ENCODE results near the gene USF2. TPM values are rescaled to one million over a fixed set of nuclear protein-coding genes. Genes with fewer than 3 reads are reported as not detected.

USF2 gene
- total and polyA plus RNA-seq, 2 donors (not counting 1 experiment from before 2014, with no cell fraction given): 318 to 377 TPM

DNA sequence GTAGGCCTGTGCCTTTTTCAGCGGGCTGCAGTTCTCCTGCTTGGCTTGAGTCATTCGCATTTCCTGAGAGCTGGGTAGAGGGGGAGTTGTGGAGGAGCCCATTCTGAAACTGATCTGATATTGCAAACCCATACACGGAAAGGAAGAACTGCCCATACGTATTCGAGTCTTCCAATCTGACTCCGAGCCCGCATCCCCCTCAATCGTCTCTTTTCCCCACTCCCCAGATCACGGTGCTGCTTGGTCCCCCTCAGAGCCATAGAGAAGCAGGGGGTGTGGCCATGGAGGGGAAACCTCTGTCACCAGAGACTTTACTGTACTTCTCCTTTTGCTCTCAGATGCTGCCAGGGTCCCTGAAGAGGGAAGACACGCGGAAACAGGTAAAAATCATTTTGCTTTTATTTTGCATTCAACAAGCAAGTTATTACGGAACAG, 60.1 kb downstream of the USF2 start, which contains the start of gene CD22:
Gene CD22 (plus strand): TSS at position 337 of the 435 bp plus-strand sequence. CDS start 2,854 bp downstream, outside the sequence.
- Histone ChIP-seq H2AFZ (ENCODE audit: insufficient read depth, low read depth, low read length, poor library complexity, severe bottlenecking) (peak within 1 kb of the TSS; percentile 35), H3K27me3 (replicated peaks in 1 of 4; ENCODE audit: control extremely low read depth in 1 of 4, control insufficient read depth in 3 of 4, insufficient read depth in 4 of 4, low read length in 3 of 4) (no peaks in the 10 kb centered on the region), H3K9me3 (ENCODE audit: control extremely low read depth in 1 of 3, control insufficient read depth in 2 of 3, insufficient read depth in 1 of 3, low read length in 2 of 3) (no peaks in the 10 kb centered on the region), H3K4me2 (replicated peaks; ENCODE audit: low read depth, low read length, poor library complexity, severe bottlenecking) (peak within 1 kb of the TSS; percentile 87), H3K27ac (ENCODE audit: low read length in 2 of 2) (peak within 1 kb of the TSS; percentile 79 to 90), H3K4me1 (ENCODE audit: control insufficient read depth in 2 of 2, insufficient read depth in 2 of 2, low read length in 2 of 2) (peaks cover 66 to 79% of the 10 kb centered on the region in 2 donors), H3K36me3 (replicated peaks in 1 of 2; ENCODE audit: control extremely low read depth in 1 of 2, control insufficient read depth in 1 of 2, extremely low read depth in 1 of 2, insufficient read depth in 2 of 2, low read length in 1 of 2) (peaks cover 0 to 35% of the 10 kb centered on the region in 2 experiments), H3K4me3 (ENCODE audit: control extremely low read depth in 1 of 5, extremely low read depth in 1 of 5, insufficient read depth in 1 of 5, low read depth in 2 of 5, low read length in 4 of 5) (peak within 1 kb of the TSS; percentile 83 to 100 (median 89)), H3K9ac (ENCODE audit: low read length) (peak within 1 kb of the TSS; percentile 86), H3K79me2 (ENCODE audit: control insufficient read depth, insufficient read depth, low read length) (peaks cover 87% of the 10 kb centered on the region), H4K20me1 (ENCODE audit: control insufficient read depth, insufficient read depth, low read length, poor library complexity, severe bottlenecking) (peaks cover 40% of the 10 kb centered on the region)
- ChIA-PET CTCF (interaction anchor here (1.4 to 1.6 kb wide), 2 partner anchors 9 to 144 kb away, joined by 4 to 6 read pairs; no protein-coding TSS in a partner anchor), POLR2A (interaction anchor here (0.6 to 7.6 kb wide), 7 partner anchors 12 to 154 kb away, joined by 3 to 106 read pairs (median 5); partner anchors contain the start of gene FFAR1)
- intact Hi-C loops (cut with micrococcal nuclease): loop anchor here (1.0 to 10.0 kb wide), 2 partner anchors 9 to 184 kb away; partner anchors contain the start of gene FXYD7
- TF ChIP-seq, protein P1, sequence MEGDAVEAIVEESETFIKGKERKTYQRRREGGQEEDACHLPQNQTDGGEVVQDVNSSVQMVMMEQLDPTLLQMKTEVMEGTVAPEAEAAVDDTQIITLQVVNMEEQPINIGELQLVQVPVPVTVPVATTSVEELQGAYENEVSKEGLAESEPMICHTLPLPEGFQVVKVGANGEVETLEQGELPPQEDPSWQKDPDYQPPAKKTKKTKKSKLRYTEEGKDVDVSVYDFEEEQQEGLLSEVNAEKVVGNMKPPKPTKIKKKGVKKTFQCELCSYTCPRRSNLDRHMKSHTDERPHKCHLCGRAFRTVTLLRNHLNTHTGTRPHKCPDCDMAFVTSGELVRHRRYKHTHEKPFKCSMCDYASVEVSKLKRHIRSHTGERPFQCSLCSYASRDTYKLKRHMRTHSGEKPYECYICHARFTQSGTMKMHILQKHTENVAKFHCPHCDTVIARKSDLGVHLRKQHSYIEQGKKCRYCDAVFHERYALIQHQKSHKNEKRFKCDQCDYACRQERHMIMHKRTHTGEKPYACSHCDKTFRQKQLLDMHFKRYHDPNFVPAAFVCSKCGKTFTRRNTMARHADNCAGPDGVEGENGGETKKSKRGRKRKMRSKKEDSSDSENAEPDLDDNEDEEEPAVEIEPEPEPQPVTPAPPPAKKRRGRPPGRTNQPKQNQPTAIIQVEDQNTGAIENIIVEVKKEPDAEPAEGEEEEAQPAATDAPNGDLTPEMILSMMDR (IDR thresholded peaks at IDR 0.05): no peak
- no peak for TF ChIP-seq EZH2 (IDR thresholded peaks at IDR 0.05; ENCODE audit: borderline replicate concordance, insufficient read depth, low read depth, low read length, poor library complexity, severe bottlenecking)
- WGBS (ENCODE audit: insufficient coverage): 2% methylated on average over 8 of the region's 12 CpGs
- Mint-ChIP-seq H3K27me3 (no peaks in the 10 kb centered on the region), H3K4me1 (peaks cover 73% of the 10 kb centered on the region), H3K9me3 (ENCODE audit: insufficient read depth) (no peaks in the 10 kb centered on the region), H3K27ac (peak within 1 kb of the TSS; percentile 96), H3K4me3 (peak within 1 kb of the TSS; percentile 93)
- peak; percentile 63 for ATAC-seq (ENCODE audit: low read depth)
- DNase-seq: peak; percentile 90

DNA sequence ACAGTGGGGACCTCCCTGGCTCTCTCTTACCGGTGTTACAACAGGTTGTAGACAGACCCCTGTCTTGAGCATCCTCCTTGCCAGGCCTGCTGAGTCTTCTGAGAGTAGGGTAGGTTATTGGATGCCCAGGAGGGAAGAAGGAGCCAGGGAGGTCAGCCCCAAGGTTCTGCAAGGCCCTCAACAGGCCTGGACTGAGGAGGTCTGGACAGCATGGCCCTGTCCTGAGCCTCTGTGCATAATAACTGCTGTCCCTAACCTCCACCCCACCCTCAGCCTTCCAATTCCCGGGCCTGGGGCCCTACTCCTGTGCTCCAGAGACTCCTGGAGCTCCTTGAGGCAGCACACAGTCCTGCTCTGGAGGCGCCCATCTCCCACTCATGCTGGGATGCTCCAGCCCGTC, 60.6 kb downstream of the USF2 start:
- ATAC-seq (ENCODE audit: low read depth) (peak; percentile 8), DNase-seq (peak; percentile 36)
- peak overlapping the region; percentile 87 for H3K4me2 ChIP-seq (replicated peaks; ENCODE audit: low read depth, low read length, poor library complexity, severe bottlenecking)
- H3K9me3 ChIP-seq (ENCODE audit: control extremely low read depth in 1 of 3, control insufficient read depth in 2 of 3, insufficient read depth in 1 of 3, low read length in 2 of 3): no peaks in the 10 kb centered on the region
- Mint-ChIP-seq H3K4me1 (peaks cover 74% of the 10 kb centered on the region), H3K4me3 (peak overlapping the region; percentile 93), H3K27me3 (no peaks in the 10 kb centered on the region), H3K27ac (peak overlapping the region; percentile 96), H3K9me3 (ENCODE audit: insufficient read depth) (no peaks in the 10 kb centered on the region)
- H3K9ac ChIP-seq (ENCODE audit: low read length): peak overlapping the region; percentile 86
- 28% methylated on average over 4 of the region's 4 CpGs for WGBS (ENCODE audit: insufficient coverage)
- H3K27me3 ChIP-seq (replicated peaks in 1 of 4; ENCODE audit: control extremely low read depth in 1 of 4, control insufficient read depth in 3 of 4, insufficient read depth in 4 of 4, low read length in 3 of 4): no peaks in the 10 kb centered on the region
- CTCF ChIA-PET: interaction anchor here (1.4 to 6.4 kb wide), 5 partner anchors 9 to 144 kb away, joined by 4 to 35 read pairs (median 6); no protein-coding TSS in a partner anchor
- H3K79me2 ChIP-seq (ENCODE audit: control insufficient read depth, insufficient read depth, low read length): peaks cover 92% of the 10 kb centered on the region
- intact Hi-C loops (cut with micrococcal nuclease): loop anchor here (1.0 to 10.0 kb wide), 2 partner anchors 9 to 185 kb away; partner anchors contain the start of gene FXYD7
- peaks cover 68 to 79% of the 10 kb centered on the region in 2 donors for H3K4me1 ChIP-seq (ENCODE audit: control insufficient read depth in 2 of 2, insufficient read depth in 2 of 2, low read length in 2 of 2)
- TF ChIP-seq, protein P1 (IDR thresholded peaks at IDR 0.05): no peak
- TF ChIP-seq EZH2 (IDR thresholded peaks at IDR 0.05; ENCODE audit: borderline replicate concordance, insufficient read depth, low read depth, low read length, poor library complexity, severe bottlenecking): no peak
- H2AFZ ChIP-seq (ENCODE audit: insufficient read depth, low read depth, low read length, poor library complexity, severe bottlenecking): no peak overlapping the region
- H3K36me3 ChIP-seq (replicated peaks in 1 of 2; ENCODE audit: control extremely low read depth in 1 of 2, control insufficient read depth in 1 of 2, extremely low read depth in 1 of 2, insufficient read depth in 2 of 2, low read length in 1 of 2): peaks cover 0 to 40% of the 10 kb centered on the region in 2 experiments
- H3K4me3 ChIP-seq (ENCODE audit: control extremely low read depth in 1 of 5, extremely low read depth in 1 of 5, insufficient read depth in 1 of 5, low read depth in 2 of 5, low read length in 4 of 5): peak overlapping the region; percentile 83 to 100 (median 89)
- POLR2A ChIA-PET: interaction anchor here (0.6 to 7.6 kb wide), 6 partner anchors 12 to 154 kb away, joined by 3 to 106 read pairs (median 6); partner anchors contain the start of gene FFAR1
- H3K27ac ChIP-seq (ENCODE audit: low read length in 2 of 2): peak overlapping the region; percentile 79 to 90
- H4K20me1 ChIP-seq (ENCODE audit: control insufficient read depth, insufficient read depth, low read length, poor library complexity, severe bottlenecking): peaks cover 45% of the 10 kb centered on the region

All from B cell (primary cell).